Lower lobe of right lung (tissue), 2 donors: ENCODE results near the gene DHPS. TPM values are rescaled to one million over a fixed set of nuclear protein-coding genes. Genes with fewer than 3 reads are reported as not detected.

Source experiments
- ATAC-seq, 2 donors: fragments of 200-7000 bp; cut with Tn5 transposase; one replicate each; pipeline ENCODE4 v1.9.1; 2020 to 2022; ENCODE audit warnings: mild to moderate bottlenecking in 2 of 2, moderate library complexity in 2 of 2
- DNase-seq: peaks from one replicate; pipeline ENCODE4 v3.0.0-alpha.2; 2020
- H3K27ac ChIP-seq: fragments of 200-600 bp; one replicate; pipeline ENCODE4 v1.8.0; 2022
- H3K27me3 ChIP-seq: fragments of 200-600 bp; one replicate; pipeline ENCODE4 v1.8.0; 2022; ENCODE audit warnings: low read depth
- H3K36me3 ChIP-seq: fragments of 200-600 bp; one replicate; pipeline ENCODE4 v1.8.0; 2022; ENCODE audit warnings: mild to moderate bottlenecking
- H3K4me1 ChIP-seq: fragments of 200-600 bp; one replicate; pipeline ENCODE4 v1.8.0; 2022
- H3K4me3 ChIP-seq: fragments of 200-600 bp; one replicate; pipeline ENCODE4 v1.8.0; 2022; ENCODE audit warnings: mild to moderate bottlenecking
- H3K9me3 ChIP-seq: fragments of 200-600 bp; one replicate; pipeline ENCODE4 v1.8.0; 2022
- CTCF ChIP-seq: fragments of 200-600 bp; IDR thresholded peaks from one replicate; pipeline ENCODE4 v1.8.0; 2022; ENCODE audit warnings: antibody characterized with exemption, mild to moderate bottlenecking
- intact Hi-C: fragments of 100-400 bp; cut with DNase I; formaldehyde crosslinking; loops from one replicate; pipeline ENCODE4 v1.11.0; 2022
- total RNA-seq: library from RNA; stranded (reverse); fragmentation: NEBNext Ultra II Directional; extraction: Animal tissue kit (Norgen Biotek cat#: 25700); gene quantifications from one replicate; pipeline ENCODE4 v1.2.1, GENCODE V29; 2021
- donor health status: DM: no; HTN: yes; CAD: no; lungs with severe emphysema.

DHPS gene
- total RNA-seq, 1 donor from 2014 or later, result 77.0 TPM

GRCh38 chr19:12639901-12640613, 41.6 kb downstream of the DHPS start:
- H3K27ac ChIP-seq, result no peak overlapping the region
- H3K36me3 ChIP-seq, result peaks cover 4% of the 10 kb centered on the region
- intact Hi-C loops, result no loop called here
- no peaks in the 10 kb centered on the region for H3K9me3 ChIP-seq
- no peaks in the 10 kb centered on the region for H3K27me3 ChIP-seq
- ATAC-seq (peak; percentile 95), DNase-seq (peak; percentile 90)
- TF ChIP-seq CTCF, result peak; percentile 84
- peak overlapping the region; percentile 33 for H3K4me3 ChIP-seq
- H3K4me1 ChIP-seq, result peaks cover 8% of the 10 kb centered on the region

DNA sequence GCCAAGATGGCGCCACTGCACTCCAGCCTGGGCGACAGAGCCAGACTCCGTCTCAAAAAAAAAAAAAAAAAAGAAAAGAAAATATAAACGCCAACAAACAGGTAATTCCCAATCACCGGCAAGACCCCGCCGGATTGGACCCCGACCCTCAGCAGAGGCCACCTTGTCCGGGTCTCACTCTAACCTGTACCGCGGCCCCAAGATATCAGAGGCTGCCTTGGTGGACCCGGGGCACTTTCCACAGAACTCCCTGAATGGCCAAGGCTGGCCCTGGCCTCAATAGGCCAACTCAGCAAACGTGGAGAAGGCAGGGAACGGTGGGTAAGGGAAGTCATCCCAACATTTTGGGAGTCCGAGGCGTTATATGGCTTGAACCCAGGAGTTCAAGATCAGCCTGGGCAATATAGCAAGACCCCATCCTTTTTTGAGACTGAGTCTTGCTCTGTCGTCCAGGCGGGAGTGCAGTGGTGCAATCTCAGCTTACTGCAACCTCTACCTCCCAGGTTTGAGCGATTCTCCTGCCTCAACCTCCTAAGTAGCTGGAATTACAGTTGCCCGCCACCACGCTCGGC, 43.0 kb downstream of the DHPS start:
- Histone ChIP-seq H3K4me1 (peaks cover 8% of the 10 kb centered on the region), H3K4me3 (no peak overlapping the region), H3K27ac (no peak overlapping the region), H3K36me3 (no peaks in the 10 kb centered on the region), H3K27me3 (no peaks in the 10 kb centered on the region), H3K9me3 (no peaks in the 10 kb centered on the region)
- no peak for TF ChIP-seq CTCF
- intact Hi-C loops, result no loop called here
- DNase-seq, result no peak
- no peak for ATAC-seq

DNA sequence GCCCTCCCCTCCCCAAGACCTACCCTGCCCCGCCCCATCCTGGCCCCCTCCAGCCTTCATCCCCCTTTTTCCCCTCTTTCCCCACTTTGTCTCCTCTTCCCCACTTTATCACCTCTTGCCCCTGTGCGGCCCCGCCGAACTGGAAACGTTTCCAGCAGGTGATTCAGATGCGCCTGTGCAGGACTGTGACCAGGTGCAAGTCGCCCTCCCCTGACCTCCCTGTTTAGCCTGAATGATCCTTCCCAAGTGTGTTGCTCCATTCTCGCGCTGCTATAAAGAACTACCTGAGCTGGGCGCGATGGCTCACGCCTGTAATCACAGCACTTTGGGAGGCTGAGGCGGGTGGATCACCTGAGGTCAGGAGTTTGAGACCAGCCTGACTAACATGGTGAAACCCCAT, 45.0 kb downstream of the DHPS start:
- Histone ChIP-seq H3K27me3 (no peaks in the 10 kb centered on the region), H3K9me3 (no peaks in the 10 kb centered on the region), H3K4me3 (no peak overlapping the region), H3K4me1 (peaks cover 8% of the 10 kb centered on the region), H3K27ac (no peak overlapping the region), H3K36me3 (peaks cover 3% of the 10 kb centered on the region)
- TF ChIP-seq CTCF, result no peak
- intact Hi-C loops, result no loop called here
- DNase-seq, result no peak
- ATAC-seq, result no peak

GRCh38 chr19:12629215-12629614, 52.5 kb downstream of the DHPS start:
- ATAC-seq (no peak), DNase-seq (no peak)
- Histone ChIP-seq H3K9me3 (peaks cover 26% of the 10 kb centered on the region), H3K4me1 (no peaks in the 10 kb centered on the region), H3K36me3 (peaks cover 70% of the 10 kb centered on the region), H3K27me3 (no peaks in the 10 kb centered on the region), H3K4me3 (no peak overlapping the region), H3K27ac (no peak overlapping the region)
- TF ChIP-seq CTCF, result no peak
- intact Hi-C loops, result no loop called here

DNA sequence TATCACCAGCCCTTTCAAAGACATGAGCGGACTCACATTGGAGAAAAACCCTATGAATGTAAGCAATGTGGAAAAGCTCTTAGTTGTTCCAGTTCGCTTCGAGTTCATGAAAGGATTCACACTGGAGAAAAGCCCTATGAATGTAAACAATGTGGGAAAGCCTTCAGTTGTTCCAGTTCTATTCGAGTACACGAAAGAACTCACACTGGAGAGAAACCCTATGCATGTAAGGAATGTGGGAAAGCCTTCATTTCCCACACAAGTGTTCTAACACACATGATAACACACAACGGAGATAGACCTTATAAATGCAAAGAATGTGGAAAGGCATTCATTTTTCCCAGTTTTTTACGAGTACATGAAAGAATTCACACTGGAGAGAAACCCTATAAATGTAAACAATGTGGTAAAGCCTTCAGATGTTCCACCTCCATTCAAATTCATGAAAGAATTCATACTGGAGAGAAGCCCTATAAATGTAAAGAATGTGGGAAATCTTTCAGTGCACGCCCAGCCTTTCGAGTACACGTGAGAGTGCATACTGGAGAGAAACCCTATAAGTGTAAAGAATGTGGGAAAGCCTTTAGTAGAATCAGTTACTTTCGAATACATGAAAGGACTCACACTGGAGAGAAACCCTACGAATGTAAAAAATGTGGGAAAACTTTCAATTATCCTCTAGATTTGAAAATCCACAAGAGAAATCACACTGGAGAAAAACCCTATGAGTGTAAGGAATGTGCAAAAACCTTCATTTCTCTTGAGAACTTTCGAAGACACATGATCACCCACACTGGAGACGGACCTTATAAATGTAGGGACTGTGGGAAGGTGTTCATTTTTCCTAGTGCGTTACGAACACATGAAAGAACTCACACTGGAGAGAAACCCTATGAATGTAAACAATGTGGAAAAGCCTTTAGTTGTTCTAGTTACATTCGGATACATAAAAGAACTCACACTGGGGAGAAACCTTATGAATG, 53.3 kb downstream of the DHPS start:
- intact Hi-C loops, result no loop called here
- H3K4me1 ChIP-seq, result no peaks in the 10 kb centered on the region
- H3K4me3 ChIP-seq, result no peak overlapping the region
- no peak for ATAC-seq
- no peaks in the 10 kb centered on the region for H3K27me3 ChIP-seq
- no peak overlapping the region for H3K27ac ChIP-seq
- peaks cover 26% of the 10 kb centered on the region for H3K9me3 ChIP-seq
- H3K36me3 ChIP-seq, result peaks cover 79% of the 10 kb centered on the region
- no peak for TF ChIP-seq CTCF
- no peak for DNase-seq
